Right lobe of liver (tissue), 4 donors: ENCODE data around the gene CAB39.

Experiments
- CTCF ChIP-seq, 4 donors: fragments of 200-600 bp in 3 of 4; fragments of 450-650 bp in 1 of 4; IDR thresholded peaks; one replicate each; pipeline versions ENCODE4 v1.5.1 to v1.8.0; 2016 to 2022; ENCODE audit warnings: antibody characterized with exemption in 4 of 4, mild to moderate bottlenecking in 2 of 4
- POLR2A ChIP-seq: fragments of 450-650 bp; IDR thresholded peaks from one replicate; pipeline ENCODE4 v1.6.1; 2017; ENCODE audit warnings: antibody characterized with exemption, mild to moderate bottlenecking
- donor health status: DM: no; HTN: no; CAD: no.
- donor health status: DM: no; HTN: no; CAD: no.
- donor health status: DM: no; HTN: yes; CAD: no.

GRCh38 chr2:230737791-230738226, 25.2 kb downstream of the CAB39 start:
- TF ChIP-seq CTCF (IDR thresholded peaks at IDR 0.05) (no peak), POLR2A (no peak)
